GM18868 (cell line): Measurements from ENCODE around the gene VAV1.

ENCODE experiments used
- ATAC-seq: cut with Tn5 transposase; IDR thresholded peaks from one replicate; pipeline ENCODE4 v1.9.1; 2021; ENCODE audit warnings: mild to moderate bottlenecking, moderate library complexity; ENCODE audit not compliant: unreplicated experiment

Gene VAV1

GRCh38 chr19:6772028-6772865 lies at the start of gene VAV1:
Gene VAV1, plus strand, starts transcription at chr19:6772708. Its CDS starts 100 bp downstream, at chr19:6772808.
- peak; percentile 54 for ATAC-seq

GRCh38 chr19:6723108-6723618 lies 49.3 kb upstream of the VAV1 start:
- ATAC-seq = no peak

- no peak for ATAC-seq
Measured at GRCh38 chr19:6723738-6724137, 48.8 kb upstream of the VAV1 start.

GRCh38 chr19:6724631-6725492 lies 47.6 kb upstream of the VAV1 start:
- no peak for ATAC-seq

- no peak for ATAC-seq
Measured at GRCh38 chr19:6725513-6726231, 46.8 kb upstream of the VAV1 start.

GRCh38 chr19:6728346-6728745 lies 44.2 kb upstream of the VAV1 start:
- ATAC-seq = no peak

GRCh38 chr19:6729573-6730152 lies 42.8 kb upstream of the VAV1 start:
- ATAC-seq = no peak

- ATAC-seq = no peak
Measured at GRCh38 chr19:6730153-6730804, 42.2 kb upstream of the VAV1 start.

GRCh38 chr19:6730941-6731670 lies 41.4 kb upstream of the VAV1 start:
- no peak for ATAC-seq

GRCh38 chr19:6731822-6732221 lies 40.7 kb upstream of the VAV1 start:
- ATAC-seq = no peak

- no peak for ATAC-seq
Measured at GRCh38 chr19:6732803-6733337, 39.6 kb upstream of the VAV1 start.

- ATAC-seq = no peak
Measured at GRCh38 chr19:6733338-6734095, 39.0 kb upstream of the VAV1 start.

GRCh38 chr19:6734096-6734696 lies 38.3 kb upstream of the VAV1 start:
- ATAC-seq = no peak

- no peak for ATAC-seq
Measured at GRCh38 chr19:6735181-6735911, 37.2 kb upstream of the VAV1 start.

GRCh38 chr19:6736169-6736916 lies 36.2 kb upstream of the VAV1 start:
- no peak for ATAC-seq

- no peak for ATAC-seq
Measured at GRCh38 chr19:6736917-6737283, 35.6 kb upstream of the VAV1 start.
